ENCODE results near the gene CAMK2D.

The CAMK2D gene

GRCh38 chr4:113636438-113636818 lies 125.1 kb downstream of the CAMK2D start:
- DNase-seq, result peak in 2 of 5 donors; percentile 11 to 46

- DNase-seq, result no peak
Measured at GRCh38 chr4:113635739-113636437, 125.7 kb downstream of the CAMK2D start.

- DNase-seq, result no peak
Measured at GRCh38 chr4:113634081-113634969, 127.2 kb downstream of the CAMK2D start.

- no peak for DNase-seq
Measured at GRCh38 chr4:113633467-113633866, 128.1 kb downstream of the CAMK2D start.

GRCh38 chr4:113628711-113629110 lies 132.8 kb downstream of the CAMK2D start:
- no peak for DNase-seq

GRCh38 chr4:113627321-113627720 lies 134.2 kb downstream of the CAMK2D start:
- no peak for DNase-seq

- no peak for DNase-seq
Measured at GRCh38 chr4:113625902-113626301, 135.6 kb downstream of the CAMK2D start.

- no peak for DNase-seq
Measured at GRCh38 chr4:113623274-113623894, 138.2 kb downstream of the CAMK2D start.

GRCh38 chr4:113621633-113622032 lies 139.9 kb downstream of the CAMK2D start:
- DNase-seq, result no peak

GRCh38 chr4:113620032-113620431 lies 141.5 kb downstream of the CAMK2D start:
- no peak for DNase-seq

- no peak for DNase-seq
Measured at GRCh38 chr4:113619526-113619925, 142.0 kb downstream of the CAMK2D start.

GRCh38 chr4:113618205-113618604 lies 143.3 kb downstream of the CAMK2D start:
- no peak for DNase-seq

GRCh38 chr4:113617195-113617594 lies 144.3 kb downstream of the CAMK2D start:
- no peak for DNase-seq

GRCh38 chr4:113616443-113616842 lies 145.1 kb downstream of the CAMK2D start:
- no peak for DNase-seq

- DNase-seq, result no peak
Measured at GRCh38 chr4:113614414-113614813, 147.1 kb downstream of the CAMK2D start.

- DNase-seq, result no peak
Measured at GRCh38 chr4:113613503-113613902, 148.0 kb downstream of the CAMK2D start.

GRCh38 chr4:113610537-113610936 lies 151.0 kb downstream of the CAMK2D start:
- no peak for DNase-seq

- no peak for DNase-seq
Measured at GRCh38 chr4:113607998-113608397, 153.5 kb downstream of the CAMK2D start.

- no peak for DNase-seq
Measured at GRCh38 chr4:113607147-113607720, 154.3 kb downstream of the CAMK2D start.

GRCh38 chr4:113604955-113605354 lies 156.6 kb downstream of the CAMK2D start:
- DNase-seq, result no peak

- DNase-seq, result no peak
Measured at GRCh38 chr4:113603911-113604310, 157.6 kb downstream of the CAMK2D start.

GRCh38 chr4:113602646-113603228 lies 158.8 kb downstream of the CAMK2D start:
- DNase-seq, result no peak

- no peak for DNase-seq
Measured at GRCh38 chr4:113601636-113602035, 159.9 kb downstream of the CAMK2D start.
